ENCODE measurements around the gene PTPRT.
"Not testable (repeated sequence)": the region's sequence is repeated elsewhere in the genome, so short reads cannot be mapped to it uniquely, and the experiment has no call there.

Gene PTPRT

DNA sequence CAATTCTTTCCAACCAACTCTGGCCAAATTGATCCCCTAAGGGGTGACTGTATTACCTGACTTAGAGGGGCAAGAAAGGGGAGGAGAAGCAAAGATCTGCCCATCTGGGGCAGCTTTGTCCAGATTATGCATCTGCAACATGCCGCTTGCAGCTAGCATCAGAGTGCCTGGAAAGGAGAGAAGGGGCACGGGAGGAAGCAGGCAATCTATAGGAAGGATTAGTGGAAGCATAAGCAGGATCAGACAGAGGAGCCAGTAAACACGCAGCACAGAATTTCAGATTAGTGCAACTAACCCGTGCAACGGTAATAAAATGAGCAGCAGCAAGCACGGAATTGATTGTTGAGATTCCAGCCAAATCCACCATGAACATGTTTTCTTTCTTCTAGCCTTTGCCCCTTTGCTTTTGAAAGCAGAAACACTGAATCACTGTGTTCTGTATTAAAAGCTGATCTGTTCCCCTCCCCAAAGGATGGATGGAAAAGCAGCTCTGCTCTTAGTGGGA lies 927.9 kb downstream of the PTPRT start:
- DNase-seq, result no peak

- DNase-seq, result no peak
These were observed 929.5 kb downstream of the PTPRT start for GRCh38 chr20:42260184-42260583.

GRCh38 chr20:42259389-42259788 lies 930.3 kb downstream of the PTPRT start:
- DNase-seq, result no peak

GRCh38 chr20:42258564-42259302 lies 931.0 kb downstream of the PTPRT start:
- DNase-seq, result no peak

DNA sequence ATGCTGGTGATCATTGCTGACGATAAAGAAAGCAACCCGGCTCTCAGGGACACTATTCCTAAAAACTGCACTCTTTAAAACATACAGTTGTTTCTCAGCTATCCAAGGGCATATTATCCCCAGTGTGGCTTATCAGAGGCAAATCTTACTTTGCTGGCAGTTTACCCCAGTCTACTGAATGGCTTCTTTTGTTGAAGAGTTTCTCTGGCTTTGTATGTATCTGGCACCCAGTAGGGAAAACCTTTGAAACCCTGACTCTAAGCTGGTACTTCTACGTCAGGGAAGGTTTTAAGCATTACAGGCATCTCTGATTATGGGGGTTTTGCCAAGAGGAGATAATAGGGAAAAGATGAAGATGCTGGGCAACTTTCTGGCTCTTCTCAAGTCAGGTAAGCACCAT lies 933.9 kb downstream of the PTPRT start:
- no peak for DNase-seq

DNA sequence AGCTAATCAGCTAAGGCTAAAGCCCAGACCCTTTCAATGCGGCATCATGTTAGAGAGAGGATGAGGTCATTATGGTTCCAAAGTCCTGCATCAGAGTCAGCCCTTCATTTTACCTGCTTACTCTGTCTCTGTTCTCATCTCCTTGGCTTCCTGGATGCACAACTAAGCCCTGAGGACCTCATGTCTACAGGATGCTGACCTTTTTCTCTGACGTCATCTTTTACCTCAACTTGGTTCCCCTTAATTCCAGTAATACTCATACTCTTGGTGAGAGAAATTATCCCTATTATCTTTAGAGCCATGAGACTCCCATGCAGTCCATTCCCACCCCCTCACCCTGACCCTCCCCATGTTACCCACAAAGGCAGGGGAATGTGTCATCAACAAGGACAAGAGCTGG lies 935.0 kb downstream of the PTPRT start:
- no peak for DNase-seq

DNA sequence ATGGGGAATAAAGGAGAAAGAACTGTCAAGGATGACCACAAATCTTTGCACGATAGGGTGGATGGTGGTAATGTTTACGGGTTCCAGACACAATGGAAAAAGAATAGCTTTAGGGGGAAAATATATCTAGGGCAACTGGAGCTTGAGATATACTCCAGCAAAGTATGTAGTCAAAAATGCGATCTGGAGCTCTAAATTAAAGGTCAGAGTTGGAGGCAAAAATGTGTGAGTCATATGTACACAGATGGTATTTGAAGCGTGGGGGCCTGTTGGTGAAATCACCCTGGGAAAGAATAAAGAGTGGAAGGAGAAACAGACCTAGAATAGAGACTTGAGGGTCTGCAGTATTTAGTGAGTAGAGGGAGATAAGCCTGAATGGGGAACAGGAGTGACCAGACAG lies 937.6 kb downstream of the PTPRT start:
- no peak for DNase-seq

DNA sequence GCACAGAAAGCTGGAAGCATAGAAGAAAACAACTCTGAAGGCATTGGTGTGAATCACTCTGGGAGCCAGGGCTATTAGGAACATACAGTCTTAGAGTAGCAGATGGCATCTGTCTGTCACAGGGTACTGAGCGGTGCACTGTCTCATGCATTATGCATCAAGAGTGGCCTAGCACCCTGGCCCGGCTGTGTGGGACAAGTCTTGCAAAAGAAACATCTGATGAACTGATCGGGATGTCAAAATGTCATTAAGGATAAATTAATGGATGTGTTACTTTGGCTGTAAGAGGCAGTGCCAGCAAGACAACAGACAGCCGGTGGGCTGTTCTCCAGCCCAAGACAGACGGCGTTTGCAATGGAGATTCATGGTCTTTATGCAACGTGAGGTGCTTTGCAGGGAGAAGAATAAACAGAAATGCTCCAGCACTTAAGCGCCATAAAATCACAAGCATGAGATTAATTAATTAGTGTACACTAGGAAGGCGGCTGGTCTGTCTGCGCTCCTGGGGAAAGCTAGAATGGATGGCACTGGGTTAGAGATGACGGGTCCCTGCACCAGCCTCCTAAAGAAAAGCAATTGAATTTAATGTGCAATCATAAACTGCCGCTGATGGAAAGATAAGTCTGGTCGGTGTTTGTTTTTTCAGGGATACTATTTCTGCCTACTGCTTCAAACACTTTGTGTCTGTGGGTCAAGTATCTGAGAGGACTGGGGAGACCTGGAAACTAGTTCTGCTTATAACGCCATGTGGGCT lies 970.9 kb downstream of the PTPRT start:
- no peak for DNase-seq

GRCh38 chr20:42214074-42214473 lies 975.6 kb downstream of the PTPRT start:
- no peak for DNase-seq

GRCh38 chr20:42212391-42212790 lies 977.3 kb downstream of the PTPRT start:
- no peak for DNase-seq

DNA sequence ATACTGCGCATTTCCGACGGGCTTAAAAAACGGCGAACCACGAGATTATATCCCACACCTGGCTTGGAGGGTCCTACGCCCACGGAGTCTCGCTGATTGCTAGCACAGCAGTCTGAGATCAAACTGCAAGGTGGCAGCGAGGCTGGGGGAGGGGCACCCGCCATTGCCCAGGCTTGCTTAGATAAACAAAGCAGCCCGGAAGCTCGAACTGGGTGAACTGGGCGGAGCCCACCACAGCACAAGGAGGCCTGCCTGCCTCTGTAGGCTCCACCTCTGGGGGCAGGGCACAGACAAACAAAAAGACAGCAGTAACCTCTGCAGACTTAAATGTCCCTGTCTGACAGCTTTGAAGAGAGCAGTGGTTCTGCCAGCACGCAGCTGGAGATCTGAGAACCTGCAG lies 983.1 kb downstream of the PTPRT start:
- not testable (repeated sequence) for DNase-seq

- DNase-seq, result peak; percentile 8 to 43
These were observed 985.5 kb downstream of the PTPRT start for GRCh38 chr20:42204109-42204660.

GRCh38 chr20:42197599-42197998 lies 992.1 kb downstream of the PTPRT start:
- no peak for DNase-seq

GRCh38 chr20:42193119-42193518 lies 996.6 kb downstream of the PTPRT start:
- DNase-seq, result no peak

DNA sequence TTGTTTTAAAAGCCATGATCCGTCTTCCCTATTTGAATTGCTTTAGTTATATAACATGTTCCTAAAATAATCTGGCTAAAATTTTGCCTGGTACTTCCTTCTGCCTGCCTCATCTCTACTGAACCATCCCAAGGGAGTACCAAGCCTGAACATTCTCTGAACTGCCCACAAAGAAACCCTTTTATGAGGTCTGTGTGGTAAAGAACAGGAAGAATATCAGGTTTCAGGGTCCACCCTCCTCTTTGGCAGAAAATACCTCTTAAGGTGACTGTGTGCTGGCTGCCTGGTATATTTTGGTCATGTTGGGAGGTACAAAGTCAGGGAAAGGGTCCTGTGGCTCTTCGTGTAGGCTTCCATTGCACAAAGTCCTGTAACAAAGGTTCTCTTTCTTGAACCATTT lies 997.4 kb downstream of the PTPRT start:
- DNase-seq, result no peak

- DNase-seq, result no peak
These were observed 998.4 kb downstream of the PTPRT start for GRCh38 chr20:42191140-42191860.

GRCh38 chr20:42190084-42190483 lies 999.6 kb downstream of the PTPRT start:
- no peak for DNase-seq

DNA sequence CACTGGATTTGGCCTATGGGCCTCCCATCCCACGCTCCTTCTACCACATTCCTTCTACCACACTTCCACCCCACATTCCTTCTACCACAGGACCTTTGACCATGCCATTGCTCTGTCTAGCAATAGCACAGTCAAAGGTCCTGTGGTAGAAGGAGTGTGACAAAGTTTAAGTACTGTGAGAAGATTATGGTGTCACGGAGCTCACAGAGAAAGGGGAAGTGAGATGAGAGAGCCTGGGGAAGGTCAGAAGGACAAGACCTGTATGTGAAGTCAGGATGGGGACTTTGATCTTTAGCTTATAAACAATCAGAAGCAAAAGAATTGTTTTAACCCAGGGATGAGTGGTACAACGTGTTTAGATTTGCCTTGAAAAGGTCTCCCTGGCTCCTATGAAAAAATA lies 1003.4 kb downstream of the PTPRT start:
- DNase-seq, result no peak

GRCh38 chr20:42183147-42183546 lies 1006.6 kb downstream of the PTPRT start:
- DNase-seq, result no peak

- no peak for DNase-seq
These were observed 1008.6 kb downstream of the PTPRT start for GRCh38 chr20:42181064-42181463.

DNA sequence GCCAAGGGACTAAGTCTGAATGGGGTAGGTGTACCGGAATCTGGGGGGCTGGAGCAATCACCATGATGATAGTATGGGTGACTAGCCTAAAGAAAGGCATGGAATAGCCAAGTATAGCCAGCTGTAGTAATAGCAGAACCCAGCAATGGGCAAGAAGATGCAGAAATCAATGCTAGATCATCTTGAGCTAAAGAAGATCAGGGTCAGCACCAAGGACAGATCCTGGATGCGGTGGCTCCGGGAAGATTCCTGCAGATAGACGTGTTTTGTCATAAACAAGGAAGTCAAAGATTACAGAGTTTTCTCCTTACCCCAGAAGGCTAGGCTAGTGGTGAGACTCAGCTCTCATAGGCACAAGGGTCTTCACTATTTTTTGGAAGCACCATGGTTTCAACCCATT lies 1009.9 kb downstream of the PTPRT start:
- DNase-seq, result no peak

DNA sequence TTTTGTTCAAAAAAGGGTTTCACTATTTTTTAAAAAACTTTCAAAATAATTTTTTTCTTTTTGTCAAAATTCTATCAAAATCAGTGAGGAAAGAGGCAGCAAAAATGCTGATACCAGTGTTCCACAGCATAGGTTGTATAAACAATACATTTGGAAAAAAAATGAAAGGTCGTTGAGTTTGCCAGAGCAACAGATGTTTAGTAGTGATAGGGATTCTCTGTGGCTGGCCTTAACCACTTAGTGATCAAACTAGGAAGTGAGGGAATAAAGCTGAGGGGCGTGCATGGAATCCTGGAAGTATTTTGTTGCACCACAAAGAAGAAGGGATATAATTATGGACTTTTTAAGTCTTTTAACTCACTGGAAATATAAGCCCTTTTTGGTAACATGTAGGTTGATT lies 1016.3 kb downstream of the PTPRT start:
- DNase-seq, result no peak

Data from hippocampal formation (tissue), 2 donors.